ENCODE measurements around the gene KIF16B.

DNA sequence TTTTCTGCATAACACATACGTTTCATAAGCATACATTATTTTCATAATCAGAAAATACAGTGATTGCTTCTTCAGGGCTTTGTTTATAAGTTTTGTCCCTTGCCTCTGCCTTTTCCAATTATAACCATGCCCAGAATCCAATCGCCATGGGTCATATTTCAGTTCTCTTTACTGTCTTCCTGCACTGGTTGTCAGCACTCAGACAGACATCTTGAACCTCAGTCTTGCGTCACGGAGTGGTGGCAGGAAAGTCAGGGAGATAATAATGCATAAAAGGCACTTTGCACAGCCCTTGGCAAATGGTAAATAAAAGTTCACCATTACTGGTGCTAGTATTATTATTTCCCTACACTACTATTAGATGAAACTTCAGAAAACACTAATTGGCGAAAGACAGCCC lies 7.2 kb downstream of the KIF16B start:
- TF ChIP-seq CTCF (IDR thresholded peaks at IDR 0.05) (no peak), ZFX (IDR thresholded peaks at IDR 0.05; ENCODE audit: borderline replicate concordance) (no peak)
